Retina (tissue), 1 donor: Measurements from ENCODE around the gene HMGN4.

Source experiments
- DNase-seq: peaks from one replicate; pipeline ENCODE4 v3.0.0-alpha.2; 2016

The HMGN4 gene

DNA sequence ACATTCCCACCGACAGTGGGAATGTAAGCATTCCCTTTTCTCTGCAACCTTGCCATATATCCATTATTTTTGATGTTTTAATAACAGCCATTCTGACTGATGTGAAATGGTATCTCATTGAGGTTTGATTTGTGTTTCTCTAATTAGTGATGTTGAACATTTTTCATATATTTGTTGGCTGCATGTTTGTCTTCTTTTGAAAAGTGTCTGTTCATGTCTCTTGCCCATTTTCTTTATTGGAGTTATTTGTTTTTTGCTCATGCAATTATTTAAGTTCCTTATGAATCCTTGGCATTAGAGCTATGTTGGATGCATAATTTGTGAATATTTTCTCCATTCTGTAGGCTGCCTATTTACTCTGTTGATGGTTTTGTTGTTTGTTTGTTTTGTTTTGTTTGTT lies 40.6 kb downstream of the HMGN4 start:
- DNase-seq, result no peak

DNA sequence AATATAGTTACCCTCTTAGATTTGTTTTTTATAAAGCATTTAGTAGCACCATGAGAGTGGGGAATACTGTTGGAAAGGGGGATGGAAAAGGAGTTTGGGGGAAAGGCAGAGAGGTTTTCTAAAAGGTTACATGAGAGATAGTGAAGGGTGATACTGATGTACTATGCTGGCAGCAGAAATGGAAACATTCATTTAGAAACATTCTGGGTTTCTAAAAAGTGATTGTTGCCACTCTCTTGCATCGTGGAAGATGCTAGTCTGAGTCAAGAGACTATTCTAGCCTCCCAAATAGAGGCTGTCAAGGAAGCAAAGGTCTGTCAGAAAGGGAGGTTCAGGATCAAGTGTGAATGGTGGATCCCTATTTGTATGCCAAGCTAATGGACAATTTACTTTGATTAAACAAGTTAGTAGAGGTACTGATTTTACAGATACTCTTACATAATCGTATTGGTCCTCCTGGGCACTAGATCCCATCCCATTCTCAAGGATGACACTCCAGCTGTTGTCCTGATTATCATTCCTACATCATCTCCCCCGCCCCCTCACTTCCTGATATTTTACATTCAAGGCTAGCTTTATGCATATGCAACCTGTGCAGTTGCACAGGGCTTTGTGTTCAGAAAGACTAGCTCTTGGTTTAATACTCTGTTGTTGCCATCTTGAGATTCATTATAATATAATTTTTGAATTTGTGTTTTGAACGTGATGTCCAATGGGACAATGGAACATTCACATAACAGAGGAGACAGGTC lies 43.2 kb downstream of the HMGN4 start:
- DNase-seq, result no peak

GRCh38 chr6:26588965-26589364 lies 50.8 kb downstream of the HMGN4 start:
- no peak for DNase-seq

GRCh38 chr6:26592649-26593048 lies 54.5 kb downstream of the HMGN4 start:
- no peak for DNase-seq

GRCh38 chr6:26593278-26594130 lies 55.3 kb downstream of the HMGN4 start:
- DNase-seq, result no peak

GRCh38 chr6:26594131-26594498 lies 55.9 kb downstream of the HMGN4 start:
- no peak for DNase-seq

DNA sequence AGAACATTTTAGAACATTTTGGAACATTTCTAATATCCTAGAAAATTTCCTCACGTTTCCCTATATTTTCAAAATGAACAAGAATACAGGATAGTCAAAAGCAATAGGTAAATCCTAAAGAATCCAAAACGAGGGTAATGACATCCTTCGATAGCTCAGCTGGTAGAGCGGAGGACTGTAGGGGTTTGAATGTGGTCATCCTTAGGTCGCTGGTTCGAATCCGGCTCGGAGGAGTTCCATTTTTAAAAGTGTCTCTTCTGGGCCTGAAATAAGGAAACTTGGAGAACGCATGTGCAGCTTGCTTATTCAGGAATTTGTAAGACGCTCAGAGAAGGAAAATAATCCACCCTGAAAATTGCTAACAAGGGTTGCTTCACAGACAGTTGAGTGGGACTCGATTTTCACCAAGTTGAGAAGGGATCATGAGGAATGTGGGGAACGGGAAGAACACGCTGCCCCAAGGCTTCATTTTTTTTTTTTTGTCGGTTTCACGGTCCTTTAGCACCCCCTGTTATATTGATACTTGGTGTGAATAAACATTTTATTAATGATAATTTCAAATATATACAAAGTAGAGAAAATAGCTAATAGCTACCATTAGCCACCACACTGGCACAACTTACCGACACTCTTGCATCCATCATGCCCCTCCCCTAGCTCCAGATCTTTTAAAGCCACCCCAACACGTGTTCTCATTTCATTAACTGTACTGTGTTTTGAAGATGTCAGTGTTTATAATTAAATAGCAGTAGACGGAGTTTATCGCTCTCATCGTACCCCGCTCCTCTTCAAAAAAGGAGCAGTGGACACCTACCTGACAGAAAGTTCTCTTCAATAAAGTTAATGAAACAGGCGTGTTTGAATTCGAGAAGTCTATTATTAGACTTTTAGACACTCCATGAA lies 56.8 kb downstream of the HMGN4 start:
- DNase-seq, result peak; percentile 39

DNA sequence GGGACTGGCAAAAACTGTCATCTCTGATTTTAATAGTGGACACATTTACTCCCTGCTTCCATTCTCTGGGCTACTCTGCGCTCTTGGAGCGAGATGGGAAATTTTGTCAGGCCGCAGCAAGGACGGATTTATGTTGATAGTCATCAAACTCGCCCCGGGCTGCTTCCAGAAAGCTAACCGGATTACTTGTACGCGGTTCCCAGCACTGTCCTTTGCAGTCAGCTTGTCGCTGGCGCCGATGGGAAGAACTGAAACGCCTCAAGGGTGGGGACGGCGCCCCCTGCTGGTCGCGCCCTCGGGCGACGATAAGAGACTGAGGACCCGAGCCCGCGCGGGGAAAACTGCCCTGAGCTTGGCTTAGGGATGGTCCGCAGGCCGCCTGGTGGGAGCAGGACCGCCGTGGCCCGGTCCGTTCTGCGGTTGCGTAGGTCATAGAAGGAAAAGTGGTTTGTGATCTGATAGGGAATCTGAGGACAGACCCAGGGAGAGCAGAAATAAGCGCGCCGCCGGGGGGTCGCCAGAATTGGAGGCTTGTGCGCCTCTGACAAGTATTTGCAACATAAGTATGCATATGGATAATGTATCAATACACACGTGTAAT lies 57.6 kb downstream of the HMGN4 start:
- peak; percentile 97 for DNase-seq
